Retinal pigment epithelial cell (primary cell): ENCODE data around the gene RMND5A.

Experiments
- DNase-seq: peaks from one replicate; pipeline ENCODE4 v3.0.0-alpha.2; 2010; ENCODE audit warnings: low read depth
- H3K4me3 ChIP-seq: 2 replicates; pipeline ENCODE4 v1.5.1; 2011; ENCODE audit warnings: mild to moderate bottlenecking, low read length, control low read depth, moderate library complexity
- CTCF ChIP-seq: conservative IDR thresholded peaks from 2 replicates; pipeline ENCODE4 v1.5.1; 2011; ENCODE audit warnings: low read depth, low read length, control low read depth, inconsistent platforms

Gene RMND5A

GRCh38 chr2:86818957-86819356 lies 98.9 kb downstream of the RMND5A start:
- H3K4me3 ChIP-seq: no peak overlapping the region
- DNase-seq: no peak
- no peak for TF ChIP-seq CTCF

- DNase-seq: no peak
- no peak for TF ChIP-seq CTCF
- H3K4me3 ChIP-seq: no peak overlapping the region
Observed at GRCh38 chr2:86821306-86821705, 101.2 kb downstream of the RMND5A start.

- DNase-seq: no peak
- no peak overlapping the region for H3K4me3 ChIP-seq
- no peak for TF ChIP-seq CTCF
Observed at GRCh38 chr2:86821842-86822241, 101.8 kb downstream of the RMND5A start.

GRCh38 chr2:86822668-86823345 lies 102.7 kb downstream of the RMND5A start:
- no peak for DNase-seq
- H3K4me3 ChIP-seq: no peak overlapping the region
- TF ChIP-seq CTCF: no peak

- no peak for DNase-seq
- no peak for TF ChIP-seq CTCF
- no peak overlapping the region for H3K4me3 ChIP-seq
Observed at GRCh38 chr2:86825036-86825692, 105.1 kb downstream of the RMND5A start.

GRCh38 chr2:86825693-86826381 lies 105.7 kb downstream of the RMND5A start:
- no peak for DNase-seq
- H3K4me3 ChIP-seq: no peak overlapping the region
- TF ChIP-seq CTCF: no peak
